Measurements from ENCODE around the gene XRCC5. TPM values are rescaled to one million over a fixed set of nuclear protein-coding genes. Genes with fewer than 3 reads are reported as not detected.

XRCC5 gene
- total and polyA plus RNA-seq, 10 donors = 63.5 to 252 (median 179) TPM

DNA sequence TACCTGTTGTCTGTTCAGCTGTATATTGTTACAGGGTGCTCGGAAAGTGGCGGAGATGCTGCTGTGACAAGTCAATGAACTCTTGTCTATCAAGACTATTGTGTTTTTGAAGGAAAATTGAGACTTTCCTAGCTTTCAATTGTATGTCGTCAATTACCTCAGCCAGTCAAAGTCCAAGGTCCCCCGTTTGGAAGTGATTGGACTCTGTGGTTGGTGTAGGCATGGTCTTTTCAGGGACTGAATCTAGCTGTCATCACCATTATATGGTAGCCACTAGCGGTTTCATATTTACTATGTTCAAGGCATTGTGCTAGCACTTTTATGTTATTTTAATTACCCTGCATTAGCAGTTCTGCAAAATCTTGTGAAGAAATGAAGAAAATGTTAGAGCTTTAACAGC is 54.9 kb downstream of the XRCC5 start:
- intact Hi-C loops (cut with DNase I; ENCODE audit: low total_unique reads) = no loop called here
- Histone ChIP-seq H3K27ac (no peak overlapping the region), H3K4me3 (no peak overlapping the region), H3K9me3 (no peaks in the 10 kb centered on the region), H3K27me3 (replicated peaks in 1 of 7) (no peaks in the 10 kb centered on the region), H3K36me3 (peaks cover 5 to 100% (median 80%) of the 10 kb centered on the region in 6 donors), H3K4me1 (peaks cover 0 to 7% (median 0%) of the 10 kb centered on the region in 6 donors)
- TF ChIP-seq POLR2A (IDR thresholded peaks at IDR 0.05) = no peak
- TF ChIP-seq, protein P1, sequence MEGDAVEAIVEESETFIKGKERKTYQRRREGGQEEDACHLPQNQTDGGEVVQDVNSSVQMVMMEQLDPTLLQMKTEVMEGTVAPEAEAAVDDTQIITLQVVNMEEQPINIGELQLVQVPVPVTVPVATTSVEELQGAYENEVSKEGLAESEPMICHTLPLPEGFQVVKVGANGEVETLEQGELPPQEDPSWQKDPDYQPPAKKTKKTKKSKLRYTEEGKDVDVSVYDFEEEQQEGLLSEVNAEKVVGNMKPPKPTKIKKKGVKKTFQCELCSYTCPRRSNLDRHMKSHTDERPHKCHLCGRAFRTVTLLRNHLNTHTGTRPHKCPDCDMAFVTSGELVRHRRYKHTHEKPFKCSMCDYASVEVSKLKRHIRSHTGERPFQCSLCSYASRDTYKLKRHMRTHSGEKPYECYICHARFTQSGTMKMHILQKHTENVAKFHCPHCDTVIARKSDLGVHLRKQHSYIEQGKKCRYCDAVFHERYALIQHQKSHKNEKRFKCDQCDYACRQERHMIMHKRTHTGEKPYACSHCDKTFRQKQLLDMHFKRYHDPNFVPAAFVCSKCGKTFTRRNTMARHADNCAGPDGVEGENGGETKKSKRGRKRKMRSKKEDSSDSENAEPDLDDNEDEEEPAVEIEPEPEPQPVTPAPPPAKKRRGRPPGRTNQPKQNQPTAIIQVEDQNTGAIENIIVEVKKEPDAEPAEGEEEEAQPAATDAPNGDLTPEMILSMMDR (IDR thresholded peaks at IDR 0.05 in 8 of 11, conservative IDR thresholded peaks at IDR 0.05 in 3 of 11) = no peak
- TF ChIP-seq POLR2AphosphoS5 (IDR thresholded peaks at IDR 0.05) = no peak
- DNase-seq = no peak
- 90 to 96% (median 93%) methylated on average over 5 of the region's 5 CpGs for WGBS, 5 donors

DNA sequence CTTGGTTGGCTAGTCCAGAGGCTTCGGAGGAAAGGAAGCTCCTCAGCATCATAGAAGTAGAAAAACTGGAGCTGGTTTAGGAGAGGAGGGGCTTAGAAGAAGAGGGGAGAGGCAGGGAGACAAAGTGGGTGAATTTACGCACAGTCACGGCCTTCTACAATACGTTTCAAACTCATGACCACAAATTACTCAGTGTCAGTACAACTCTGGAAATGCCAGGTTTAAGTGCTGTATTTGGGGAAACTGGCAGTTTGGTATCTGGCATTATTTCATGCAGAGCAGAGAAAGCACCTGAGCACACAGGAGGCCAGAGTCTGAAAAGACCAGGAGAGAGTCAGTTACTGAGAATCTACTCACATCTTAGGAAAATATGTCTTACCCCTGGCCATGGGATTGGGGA is 55.4 kb downstream of the XRCC5 start:
- no peak for TF ChIP-seq POLR2A (IDR thresholded peaks at IDR 0.05)
- TF ChIP-seq POLR2AphosphoS5 (IDR thresholded peaks at IDR 0.05) = no peak
- TF ChIP-seq, protein P1 (IDR thresholded peaks at IDR 0.05 in 8 of 11, conservative IDR thresholded peaks at IDR 0.05 in 3 of 11) = no peak
- WGBS, 5 donors = 78 to 86% (median 79%) methylated on average over 4 of the region's 4 CpGs
- Histone ChIP-seq H3K27ac (no peak overlapping the region), H3K36me3 (peaks cover 5 to 100% (median 82%) of the 10 kb centered on the region in 6 donors), H3K4me1 (peaks cover 0 to 3% (median 0%) of the 10 kb centered on the region in 6 donors), H3K4me3 (no peak overlapping the region), H3K27me3 (replicated peaks in 1 of 7) (no peaks in the 10 kb centered on the region), H3K9me3 (no peaks in the 10 kb centered on the region)
- no peak for DNase-seq
- intact Hi-C loops (cut with DNase I; ENCODE audit: low total_unique reads) = no loop called here

DNA sequence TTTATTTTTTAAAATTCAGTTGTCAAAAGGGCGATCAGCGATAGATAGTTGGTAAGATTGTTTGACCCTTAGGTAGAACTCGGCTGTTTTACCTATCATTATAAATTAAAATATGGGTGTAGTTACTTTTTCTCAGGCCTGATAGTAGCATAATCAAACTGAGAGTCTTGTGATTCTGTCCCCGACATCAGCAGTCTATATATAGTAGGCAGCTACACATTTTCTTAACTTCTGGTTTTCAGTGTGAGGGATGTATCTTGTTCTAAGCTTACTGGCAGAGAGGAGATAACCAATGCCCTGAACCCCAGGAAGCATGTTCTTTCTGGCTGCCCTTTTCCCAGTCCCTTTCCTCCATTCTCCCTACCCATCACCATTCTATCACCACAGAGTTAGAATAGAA is 56.6 kb downstream of the XRCC5 start:
- intact Hi-C loops (cut with DNase I; ENCODE audit: low total_unique reads) = no loop called here
- 84 to 91% (median 90%) methylated on average over 4 of the region's 4 CpGs for WGBS, 5 donors
- H3K27ac ChIP-seq = no peak overlapping the region

DNA sequence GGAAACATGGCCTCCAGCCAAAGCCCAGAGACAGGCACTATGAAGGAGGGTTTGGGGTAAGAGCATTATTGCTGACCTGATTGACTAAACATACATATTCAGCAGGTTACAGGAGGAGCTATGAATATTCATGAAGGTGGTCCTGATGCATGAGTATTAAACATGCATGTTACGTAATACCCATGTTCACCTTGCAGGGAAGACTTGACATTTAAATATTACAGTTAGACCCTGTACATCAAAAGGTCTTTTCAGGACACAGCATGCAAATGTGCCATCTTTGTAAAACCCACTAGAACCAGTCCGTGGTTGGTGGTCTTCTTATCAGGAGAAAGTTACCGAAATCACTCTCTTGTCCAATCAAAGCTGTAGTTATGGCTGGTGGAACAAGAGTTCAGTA is 59.9 kb downstream of the XRCC5 start:
- H3K9me3 ChIP-seq = no peaks in the 10 kb centered on the region
- WGBS, 5 donors = 90 to 95% (median 92%) methylated on average over 3 of the region's 3 CpGs
- no peaks in the 10 kb centered on the region for H3K27me3 ChIP-seq (replicated peaks in 1 of 7)
- no peak overlapping the region for H3K27ac ChIP-seq
- no peak for DNase-seq
- intact Hi-C loops (cut with DNase I; ENCODE audit: low total_unique reads) = no loop called here
- TF ChIP-seq POLR2AphosphoS5 (IDR thresholded peaks at IDR 0.05) = no peak
- no peak for TF ChIP-seq POLR2A (IDR thresholded peaks at IDR 0.05)
- TF ChIP-seq, protein P1 (IDR thresholded peaks at IDR 0.05 in 8 of 11, conservative IDR thresholded peaks at IDR 0.05 in 3 of 11) = no peak
- no peak overlapping the region for H3K4me3 ChIP-seq
- peaks cover 5 to 100% (median 57%) of the 10 kb centered on the region in 6 donors for H3K36me3 ChIP-seq
- H3K4me1 ChIP-seq = peaks cover 0 to 23% (median 0%) of the 10 kb centered on the region in 6 donors

More for the DNA sequence above, 56.6 kb downstream of the XRCC5 start:
- no peak for DNase-seq
- TF ChIP-seq, protein P1 (IDR thresholded peaks at IDR 0.05 in 8 of 11, conservative IDR thresholded peaks at IDR 0.05 in 3 of 11) = no peak
- H3K9me3 ChIP-seq = no peaks in the 10 kb centered on the region
- H3K36me3 ChIP-seq = peaks cover 5 to 100% (median 74%) of the 10 kb centered on the region in 6 donors
- peaks cover 0 to 12% (median 0%) of the 10 kb centered on the region in 6 donors for H3K4me1 ChIP-seq
- H3K27me3 ChIP-seq (replicated peaks in 1 of 7) = no peaks in the 10 kb centered on the region
- H3K4me3 ChIP-seq = no peak overlapping the region
